HT1080 (cell line): Measurements from ENCODE around the gene DNAJA3. TPM values are rescaled to one million over a fixed set of nuclear protein-coding genes. Genes with fewer than 3 reads are reported as not detected.

ENCODE experiments used
- DNase-seq: peaks from one replicate; pipeline ENCODE4 v3.0.0-alpha.2; 2015; ENCODE audit warnings: low read depth
- total RNA-seq: library from RNA; depleted of rRNA; stranded (reverse); fragments of >200 nt; shearing (Covaris generic); gene quantifications from 2 replicates; pipeline ENCODE4 v1.2.3, GENCODE V29; 2014

DNAJA3 gene
- total RNA-seq, 1 experiment from 2014 or later = 113 TPM

GRCh38 chr16:4433228-4433627, 7.6 kb downstream of the DNAJA3 start:
- DNase-seq = no peak

DNA sequence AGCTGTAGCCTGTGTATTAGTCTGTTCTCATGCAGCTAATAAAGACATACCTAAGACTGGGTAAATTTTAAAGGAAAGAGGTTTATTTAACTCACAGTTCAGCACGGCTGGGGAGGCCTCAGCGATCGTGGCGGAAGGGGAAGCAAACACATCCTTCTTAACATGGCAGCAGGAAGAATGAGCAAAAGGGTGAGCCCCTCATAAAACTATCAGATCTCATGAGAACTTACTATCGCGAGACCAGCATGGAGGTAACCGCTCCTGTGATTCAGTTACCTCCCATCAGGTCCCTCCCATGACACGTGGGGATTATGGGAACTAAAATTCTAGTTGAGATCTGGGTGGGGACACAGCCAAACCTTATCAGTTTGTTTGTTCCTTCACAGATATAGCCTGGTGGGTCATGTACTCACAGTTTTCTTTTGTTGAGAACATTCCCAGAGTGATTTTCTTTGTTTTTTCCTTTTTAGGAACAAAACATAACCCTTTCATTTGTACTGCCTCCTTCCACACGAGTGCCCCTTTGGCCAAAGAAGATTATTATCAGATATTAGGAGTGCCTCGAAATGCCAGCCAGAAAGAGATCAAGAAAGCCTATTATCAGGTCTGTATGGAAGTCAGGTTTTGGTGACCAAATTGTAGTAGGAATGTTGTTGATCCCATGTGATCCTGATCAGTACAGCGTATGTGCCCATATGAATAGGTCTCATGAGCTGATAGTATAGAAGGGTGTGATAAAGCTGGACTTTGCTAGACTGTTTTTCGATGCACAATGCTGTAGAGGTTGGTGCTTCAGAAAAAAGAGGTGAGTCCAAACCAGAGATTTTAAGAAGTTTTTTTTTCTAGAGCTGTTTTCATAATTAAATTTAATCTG, 8.5 kb downstream of the DNAJA3 start:
- DNase-seq = no peak

- no peak for DNase-seq
These were observed 9.8 kb downstream of the DNAJA3 start for GRCh38 chr16:4435337-4436067.

DNA sequence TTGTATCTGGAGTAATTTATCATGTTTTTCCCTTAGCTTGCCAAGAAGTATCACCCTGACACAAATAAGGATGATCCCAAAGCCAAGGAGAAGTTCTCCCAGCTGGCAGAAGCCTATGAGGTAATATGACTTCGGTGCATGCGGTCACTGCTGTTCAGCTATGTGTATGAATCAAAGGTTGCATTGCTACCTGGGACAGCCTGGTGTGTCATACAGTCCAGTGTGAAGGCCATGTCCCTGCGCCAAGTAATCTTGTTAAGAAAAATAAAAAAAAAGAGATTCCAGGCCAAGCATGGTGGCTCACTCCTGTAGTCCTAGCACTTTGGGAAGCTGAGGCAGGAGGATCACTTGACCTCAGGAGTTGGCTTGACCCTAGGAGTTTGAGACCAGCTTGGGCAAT, 11.7 kb downstream of the DNAJA3 start:
- no peak for DNase-seq

- DNase-seq = no peak
These were observed 16.7 kb downstream of the DNAJA3 start for GRCh38 chr16:4442371-4442770.

- DNase-seq = no peak
These were observed 17.6 kb downstream of the DNAJA3 start for GRCh38 chr16:4443271-4443670.

GRCh38 chr16:4443986-4444385, 18.3 kb downstream of the DNAJA3 start:
- no peak for DNase-seq

DNA sequence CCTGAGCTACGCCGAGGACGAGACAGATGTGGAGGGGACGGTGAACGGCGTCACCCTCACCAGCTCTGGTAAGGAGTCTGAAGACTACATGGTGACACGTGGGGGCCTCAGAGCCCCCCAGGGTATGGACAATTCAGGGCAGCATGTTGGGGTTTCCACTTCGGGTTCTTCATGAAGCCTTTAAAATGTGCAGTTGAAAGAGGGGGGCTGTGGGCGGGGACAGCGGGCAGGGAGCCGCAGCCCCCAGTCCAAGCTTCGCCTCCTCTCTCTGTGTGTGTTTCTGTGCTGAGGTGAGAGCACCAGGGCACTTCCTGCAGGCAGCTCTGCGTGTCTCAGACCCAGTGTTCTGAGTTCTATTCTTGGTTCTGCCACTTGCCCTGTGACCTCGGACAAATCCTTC, 24.8 kb downstream of the DNAJA3 start:
- no peak for DNase-seq

- DNase-seq = no peak
These were observed 25.4 kb downstream of the DNAJA3 start for GRCh38 chr16:4450931-4451519.

DNA sequence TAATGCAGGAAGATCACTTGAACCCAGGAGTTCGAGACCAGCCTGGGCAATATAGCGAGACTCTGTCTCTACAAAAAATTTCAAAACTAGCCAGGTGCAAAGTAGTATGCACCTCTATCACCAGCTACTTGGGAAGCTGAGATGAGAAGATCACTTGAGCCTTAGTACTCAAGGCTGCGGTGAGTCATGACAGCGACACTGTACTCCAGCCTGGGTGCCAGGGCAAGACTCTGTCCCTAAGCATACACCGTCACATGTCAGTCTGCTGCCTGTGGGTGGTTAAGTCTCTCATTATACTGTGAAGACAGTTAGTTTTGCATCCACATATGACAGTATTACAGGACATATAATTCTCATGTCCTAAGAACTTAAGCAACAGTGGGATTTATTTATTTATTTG, 27.0 kb downstream of the DNAJA3 start:
- no peak for DNase-seq

DNA sequence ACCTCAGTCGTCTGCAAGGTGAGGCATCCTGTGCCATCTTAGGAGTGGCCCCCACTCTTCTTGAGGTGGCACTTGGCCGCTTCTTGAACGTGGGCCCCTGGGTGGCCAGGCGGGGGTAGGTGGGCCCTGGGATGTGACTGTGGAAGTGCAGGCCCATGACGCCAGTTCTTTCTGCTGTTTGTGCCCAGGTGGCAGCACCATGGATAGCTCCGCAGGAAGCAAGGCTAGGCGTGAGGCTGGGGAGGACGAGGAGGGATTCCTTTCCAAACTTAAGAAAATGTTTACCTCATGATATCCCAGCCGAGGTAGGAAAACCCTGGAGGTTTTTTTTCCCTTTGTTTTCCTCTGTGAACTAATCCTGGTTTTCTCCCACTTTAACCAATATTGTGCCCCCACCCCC, 29.0 kb downstream of the DNAJA3 start:
- DNase-seq = no peak

DNA sequence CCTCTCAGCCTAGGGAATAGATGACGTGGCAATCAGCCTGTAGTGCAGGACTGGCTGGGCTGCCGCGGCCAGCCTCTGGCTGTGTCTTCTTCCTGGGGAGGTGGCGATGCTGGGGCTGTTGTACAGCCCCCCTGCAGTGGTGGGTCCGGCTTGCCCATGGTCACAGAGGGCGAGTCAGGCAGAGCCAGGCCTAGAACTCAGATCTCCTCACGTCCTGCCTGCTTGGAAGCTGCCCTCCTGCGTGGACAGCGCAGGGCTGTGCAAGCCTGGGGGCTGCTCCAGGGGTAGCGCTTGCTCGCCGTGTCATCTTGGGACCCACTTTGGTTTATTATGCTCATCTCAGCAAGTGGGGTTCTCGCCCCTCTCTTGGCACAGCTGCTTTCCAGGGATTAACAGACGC, 29.4 kb downstream of the DNAJA3 start:
- no peak for DNase-seq

GRCh38 chr16:4455951-4456350, 30.3 kb downstream of the DNAJA3 start:
- DNase-seq = no peak

GRCh38 chr16:4460936-4461249, 35.2 kb downstream of the DNAJA3 start:
- no peak for DNase-seq

GRCh38 chr16:4461250-4462085, 35.8 kb downstream of the DNAJA3 start:
- no peak for DNase-seq

GRCh38 chr16:4463522-4464163, 38.0 kb downstream of the DNAJA3 start:
- no peak for DNase-seq

GRCh38 chr16:4465977-4466779, 40.5 kb downstream of the DNAJA3 start:
- no peak for DNase-seq

GRCh38 chr16:4467916-4468315, 42.2 kb downstream of the DNAJA3 start:
- no peak for DNase-seq

DNA sequence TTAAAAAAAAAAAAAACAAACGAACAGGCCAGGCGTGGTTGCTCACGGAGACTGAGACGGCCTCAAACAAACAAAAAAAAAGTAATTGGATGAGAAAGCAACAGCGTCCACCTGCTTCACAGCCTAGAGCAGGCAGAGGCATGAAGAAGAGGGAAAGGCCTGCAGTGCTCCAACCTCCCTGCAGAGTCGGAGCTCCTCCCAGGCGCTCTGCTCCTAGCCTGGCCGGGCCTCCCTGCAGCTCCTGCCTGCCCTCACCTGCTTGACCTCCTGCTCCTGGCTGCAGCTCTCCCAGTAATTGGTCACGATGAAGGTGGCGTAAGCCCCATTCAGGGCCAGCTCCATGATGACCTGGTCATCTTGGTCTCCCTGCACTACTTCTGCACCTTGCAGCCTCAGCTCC, 43.3 kb downstream of the DNAJA3 start:
- DNase-seq = no peak

GRCh38 chr16:4471869-4472268, 46.2 kb downstream of the DNAJA3 start:
- no peak for DNase-seq
